ENCODE measurements around the gene XCL2. TPM values are rescaled to one million over a fixed set of nuclear protein-coding genes. Genes with fewer than 3 reads are reported as not detected.
A peak's percentile ranks its signal among the peaks of the same experiment; 100 is the strongest.
"Not testable (repeated sequence)": the region's sequence is repeated elsewhere in the genome, so short reads cannot be mapped to it uniquely, and the experiment has no call there.

The XCL2 gene
- total and polyA plus RNA-seq, 2 of the 8 experiments (the other 6 are each of a cell fraction or from before 2014, with no cell fraction given): not detected

DNA sequence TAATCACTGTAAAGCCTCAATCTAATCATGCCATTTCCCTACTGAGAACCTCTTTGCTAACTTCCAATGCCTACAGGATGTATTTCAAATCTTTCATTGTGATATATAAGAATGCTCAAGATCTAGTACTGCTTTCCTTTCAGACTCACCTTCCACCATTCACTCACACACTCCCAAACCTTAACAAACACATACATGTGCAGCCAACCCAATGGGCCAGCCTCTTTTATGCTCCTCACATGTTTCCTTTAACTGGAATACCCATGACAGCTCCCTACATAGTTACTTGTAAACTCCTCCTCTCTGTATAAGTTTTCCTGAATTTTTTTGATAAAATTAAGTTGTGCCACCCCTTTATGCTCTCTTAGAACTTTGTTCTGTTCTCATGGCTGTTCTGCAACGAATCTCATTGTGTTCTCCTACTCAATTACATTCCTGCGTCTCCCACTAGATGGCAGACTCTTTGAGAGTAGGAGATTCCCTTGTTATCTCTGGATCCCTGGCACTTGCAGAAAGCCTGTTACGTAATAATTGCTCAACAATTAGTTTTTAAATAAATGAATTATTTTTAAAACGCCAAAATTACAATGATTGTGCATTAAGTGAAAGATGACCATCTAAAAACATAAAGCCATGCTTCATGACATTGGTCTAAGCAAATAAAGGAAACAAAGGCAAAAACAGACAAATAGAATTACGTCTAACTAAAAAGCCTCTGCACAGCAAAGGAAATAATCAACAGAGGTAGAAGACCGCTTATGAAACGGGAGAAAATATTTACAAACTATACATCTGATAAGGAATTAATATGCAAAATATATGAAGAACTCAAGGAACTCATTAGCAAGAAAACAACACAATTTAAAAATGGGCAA is 2.1 kb upstream of the XCL2 start:
- H3K9ac ChIP-seq (replicated peaks in 1 of 4; ENCODE audit: extremely low read depth in 1 of 4, low read depth in 3 of 4, low read length in 3 of 4); H3K4me1 ChIP-seq (replicated peaks in 1 of 4; ENCODE audit: control insufficient read depth in 3 of 4, insufficient read depth in 4 of 4, low read length in 3 of 4); H3K9me3 ChIP-seq (ENCODE audit: insufficient read depth in 2 of 2, low read depth in 1 of 2, low read length in 1 of 2); H4K8ac ChIP-seq (ENCODE audit: extremely low read depth, insufficient read depth, low read length); H2AFZ ChIP-seq (ENCODE audit: low read length); POLR2A ChIA-PET (ENCODE audit: partially characterized antibody); H3K79me2 ChIP-seq (ENCODE audit: control insufficient read depth in 1 of 2, insufficient read depth in 2 of 2, low read length in 2 of 2); H2BK12ac ChIP-seq (ENCODE audit: low read depth, low read length); H3K4ac ChIP-seq (replicated peaks; ENCODE audit: insufficient read length, low read depth, low read length); H3K27me3 ChIP-seq (replicated peaks in 1 of 4; ENCODE audit: control insufficient read depth in 3 of 4, extremely low read depth in 1 of 4, insufficient read depth in 3 of 4, low read length in 3 of 4); DNase-seq (ENCODE audit: low read depth in 1 of 2, low spot score in 2 of 2); H3K4me2 ChIP-seq (ENCODE audit: insufficient read depth in 1 of 2, low read depth in 2 of 2, low read length in 2 of 2); H2AK5ac ChIP-seq (ENCODE audit: low read depth, low read length); H3K36me3 ChIP-seq (ENCODE audit: control insufficient read depth in 2 of 4, insufficient read depth in 4 of 4, low read length in 3 of 4); H2BK15ac ChIP-seq (ENCODE audit: low read length); H3K79me1 ChIP-seq (ENCODE audit: low read depth, low read length); H3K4me3 ChIP-seq (ENCODE audit: extremely low read depth in 1 of 4, insufficient read depth in 2 of 4, low read depth in 3 of 4, low read length in 4 of 4); H3K56ac ChIP-seq (replicated peaks; ENCODE audit: insufficient read length, low read depth, low read length); H3K14ac ChIP-seq (ENCODE audit: insufficient read length); H2BK20ac ChIP-seq (ENCODE audit: low read length); H4K20me1 ChIP-seq (replicated peaks in 1 of 2; ENCODE audit: control insufficient read depth in 1 of 2, insufficient read depth in 2 of 2, low read length in 2 of 2); H3K27ac ChIP-seq (ENCODE audit: low read depth, low read length); H4K91ac ChIP-seq (replicated peaks; ENCODE audit: insufficient read length, low read length); H4K5ac ChIP-seq (ENCODE audit: insufficient read length, low read depth, low read length); H3K23me2 ChIP-seq (ENCODE audit: low read depth, low read length); H2BK120ac ChIP-seq (replicated peaks; ENCODE audit: low read depth, low read length); H2BK5ac ChIP-seq (ENCODE audit: low read depth, low read length); H3K18ac ChIP-seq (ENCODE audit: extremely low read depth, low read length); H3K23ac ChIP-seq (ENCODE audit: insufficient read length): not testable (repeated sequence)
- TF ChIP-seq CEBPB (IDR thresholded peaks at IDR 0.05; ENCODE audit: low read depth, low read length): peak; percentile 97
- TF ChIP-seq, protein P1, sequence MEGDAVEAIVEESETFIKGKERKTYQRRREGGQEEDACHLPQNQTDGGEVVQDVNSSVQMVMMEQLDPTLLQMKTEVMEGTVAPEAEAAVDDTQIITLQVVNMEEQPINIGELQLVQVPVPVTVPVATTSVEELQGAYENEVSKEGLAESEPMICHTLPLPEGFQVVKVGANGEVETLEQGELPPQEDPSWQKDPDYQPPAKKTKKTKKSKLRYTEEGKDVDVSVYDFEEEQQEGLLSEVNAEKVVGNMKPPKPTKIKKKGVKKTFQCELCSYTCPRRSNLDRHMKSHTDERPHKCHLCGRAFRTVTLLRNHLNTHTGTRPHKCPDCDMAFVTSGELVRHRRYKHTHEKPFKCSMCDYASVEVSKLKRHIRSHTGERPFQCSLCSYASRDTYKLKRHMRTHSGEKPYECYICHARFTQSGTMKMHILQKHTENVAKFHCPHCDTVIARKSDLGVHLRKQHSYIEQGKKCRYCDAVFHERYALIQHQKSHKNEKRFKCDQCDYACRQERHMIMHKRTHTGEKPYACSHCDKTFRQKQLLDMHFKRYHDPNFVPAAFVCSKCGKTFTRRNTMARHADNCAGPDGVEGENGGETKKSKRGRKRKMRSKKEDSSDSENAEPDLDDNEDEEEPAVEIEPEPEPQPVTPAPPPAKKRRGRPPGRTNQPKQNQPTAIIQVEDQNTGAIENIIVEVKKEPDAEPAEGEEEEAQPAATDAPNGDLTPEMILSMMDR (IDR thresholded peaks at IDR 0.05; ENCODE audit: control extremely low read depth in 1 of 3, insufficient read depth in 1 of 3, low read depth in 1 of 3, low read length in 3 of 3): peak in 2 of 3 experiments; percentile 51; a peak in 3 of 4 replicates
- TF ChIP-seq RAD21 (IDR thresholded peaks at IDR 0.05 in 1 of 2, conservative IDR thresholded peaks at IDR 0.05 in 1 of 2; ENCODE audit: low read depth in 2 of 2, low read length in 2 of 2): peak; percentile 39 to 52
- CTCF ChIA-PET (ENCODE audit: partially characterized antibody): interaction anchor here (0.6 to 0.7 kb wide), 2 partner anchors 85 to 169 kb away, joined by 3 to 5 read pairs; no protein-coding TSS in a partner anchor
- 45% methylated on average over 7 of the region's 7 CpGs; no CpG with 5 or more reads in 1 of the 2 experiments for WGBS, 2 experiments (ENCODE audit: extremely low coverage in 1 of 2, insufficient coverage in 1 of 2, insufficient read length in 1 of 2, insufficient replicate concordance in 2 of 2, low coverage in 1 of 2, low lambda C conversion rate in 2 of 2, missing lambda C conversion rate in 1 of 2)
- peak; percentile 93 for FAIRE-seq
